Fibroblast of the aortic adventitia (primary cell): ENCODE results near the gene EXD3. TPM values are rescaled to one million over a fixed set of nuclear protein-coding genes. Genes with fewer than 3 reads are reported as not detected.

Source experiments
- DNase-seq: peaks from one replicate; pipeline ENCODE4 v3.0.0-alpha.2; 2010; ENCODE audit warnings: low read depth
- H3K4me3 ChIP-seq: 2 replicates; pipeline ENCODE4 v1.5.1; 2011; ENCODE audit warnings: low read depth, mild to moderate bottlenecking, control low read depth, low read length, moderate library complexity
- CTCF ChIP-seq: IDR thresholded peaks from 2 replicates; pipeline ENCODE4 v1.5.1; 2011; ENCODE audit warnings: mild to moderate bottlenecking, low read length, control low read depth, inconsistent platforms; ENCODE audit not compliant: insufficient read depth
- total RNA-seq: library from RNA; depleted of rRNA; stranded (reverse); fragments of >200 nt; gene quantifications from 2 replicates; pipeline ENCODE4 v1.2.3, GENCODE V29; 2012; ENCODE audit warnings: low replicate concordance

Gene EXD3
- total RNA-seq, 1 donor = 5.2 TPM

DNA sequence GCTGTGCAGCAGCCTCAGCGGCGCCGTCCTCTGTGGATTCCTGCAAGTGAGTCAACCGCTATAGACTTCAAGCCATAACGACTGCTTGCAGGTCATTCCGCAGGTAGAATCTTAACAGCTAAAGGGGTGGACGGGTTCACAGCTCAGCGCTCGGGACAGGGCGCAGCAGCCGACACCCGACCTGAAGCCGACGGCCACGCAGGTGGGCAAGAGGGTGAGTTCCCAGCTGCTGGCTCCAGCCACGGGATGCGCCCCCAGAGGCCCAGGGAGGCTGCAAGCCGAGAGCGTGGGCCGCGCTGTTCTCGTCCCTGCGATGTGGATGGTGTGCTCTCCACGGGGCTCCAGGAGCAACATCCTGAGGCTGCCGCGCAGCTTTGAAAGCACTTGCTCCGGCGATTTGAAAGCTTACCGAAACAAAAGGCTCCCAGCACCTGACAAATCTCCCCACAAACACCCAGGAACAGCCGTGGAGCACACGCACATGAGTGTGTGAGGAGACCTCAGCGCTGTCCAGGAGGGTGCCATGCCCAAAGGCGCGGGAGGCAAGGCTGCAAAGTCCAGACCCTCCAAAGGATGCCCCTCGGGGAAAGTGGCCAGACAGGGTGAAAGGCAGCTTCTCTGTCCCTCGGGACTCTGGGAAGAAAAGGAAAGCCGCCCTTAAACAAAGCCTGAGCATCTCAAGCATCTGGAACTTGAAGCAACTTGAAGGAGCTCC, 48.7 kb downstream of the EXD3 start:
- DNase-seq = no peak
- no peak for TF ChIP-seq CTCF
- no peak overlapping the region for H3K4me3 ChIP-seq

GRCh38 chr9:137373611-137373980, 49.4 kb downstream of the EXD3 start:
- DNase-seq = no peak
- H3K4me3 ChIP-seq = no peak overlapping the region
- no peak for TF ChIP-seq CTCF

GRCh38 chr9:137372693-137373610, 50.0 kb downstream of the EXD3 start:
- no peak for TF ChIP-seq CTCF
- H3K4me3 ChIP-seq = no peak overlapping the region
- DNase-seq = no peak

- no peak overlapping the region for H3K4me3 ChIP-seq
- no peak for DNase-seq
- TF ChIP-seq CTCF = no peak
Measured at GRCh38 chr9:137371946-137372651, 50.9 kb downstream of the EXD3 start.

- H3K4me3 ChIP-seq = no peak overlapping the region
- no peak for DNase-seq
- no peak for TF ChIP-seq CTCF
Measured at GRCh38 chr9:137371521-137371941, 51.4 kb downstream of the EXD3 start.

DNA sequence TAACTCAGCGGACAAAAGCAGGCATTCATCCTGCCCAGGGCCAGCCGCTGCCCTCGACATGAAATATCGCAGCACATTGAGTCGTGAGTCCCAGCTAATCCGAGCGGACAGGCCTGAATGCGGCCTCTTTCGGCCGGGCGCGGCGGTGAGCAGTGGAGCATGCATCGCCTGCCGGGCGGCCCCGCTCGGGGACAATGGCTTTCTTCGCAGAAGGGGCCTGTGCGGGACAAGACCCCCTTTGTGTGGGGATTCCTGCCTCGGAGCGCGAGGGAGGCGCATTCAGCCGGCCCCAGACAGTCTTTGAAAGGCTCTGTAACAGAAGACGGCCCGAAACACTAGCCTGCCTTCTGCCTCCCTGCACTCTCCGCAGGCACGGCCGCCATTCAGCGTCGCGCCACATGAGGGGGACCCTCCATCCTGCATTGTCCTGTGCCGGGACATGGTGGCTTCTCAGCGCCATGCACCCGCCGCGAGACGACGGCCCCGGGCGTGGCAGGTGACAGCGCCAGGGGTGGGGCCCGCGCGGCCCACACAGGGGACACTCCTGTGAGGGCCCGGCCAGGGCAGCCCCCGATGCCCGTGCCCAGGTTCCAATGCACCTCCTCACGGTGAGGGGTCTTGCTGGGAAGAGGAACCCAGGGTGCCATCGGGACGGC, 52.0 kb downstream of the EXD3 start:
- no peak for TF ChIP-seq CTCF
- no peak overlapping the region for H3K4me3 ChIP-seq
- no peak for DNase-seq
